Upper lobe of right lung (tissue), 1 donor: ENCODE data around the gene ANKS1A. TPM values are rescaled to one million over a fixed set of nuclear protein-coding genes. Genes with fewer than 3 reads are reported as not detected.

Experiments used
- ATAC-seq: fragments of 200-7000 bp; cut with Tn5 transposase; one replicate; pipeline ENCODE4 v1.9.1; 2020; ENCODE audit warnings: mild to moderate bottlenecking, moderate library complexity
- DNase-seq: peaks from one replicate; pipeline ENCODE4 v3.0.0-alpha.2; 2020
- H3K27ac ChIP-seq: fragments of 200-600 bp; one replicate; pipeline ENCODE4 v1.8.0; 2022
- H3K27me3 ChIP-seq: fragments of 200-600 bp; one replicate; pipeline ENCODE4 v1.8.0; 2022; ENCODE audit warnings: mild to moderate bottlenecking
- H3K36me3 ChIP-seq: fragments of 200-600 bp; one replicate; pipeline ENCODE4 v1.8.0; 2022
- H3K4me1 ChIP-seq: fragments of 200-600 bp; one replicate; pipeline ENCODE4 v1.8.0; 2022
- H3K4me3 ChIP-seq: fragments of 200-600 bp; one replicate; pipeline ENCODE4 v1.8.0; 2022; ENCODE audit warnings: mild to moderate bottlenecking
- H3K9me3 ChIP-seq: fragments of 200-600 bp; one replicate; pipeline ENCODE4 v1.8.0; 2022
- intact Hi-C: fragments of 100-400 bp; cut with DNase I; formaldehyde crosslinking; loops from one replicate; pipeline ENCODE4 v1.11.0; 2022
- total RNA-seq: library from RNA; stranded (reverse); fragmentation: NEBNext Ultra II Directional; extraction: Animal tissue kit (Norgen Biotek cat#: 25700); gene quantifications from one replicate; pipeline ENCODE4 v1.2.1, GENCODE V29; 2021
- TF ChIP-seq, protein P1 (sequence below): fragments of 200-600 bp; IDR thresholded peaks from one replicate; pipeline ENCODE4 v1.8.0; 2022; ENCODE audit warnings: antibody characterized with exemption
- donor health status: DM: no; HTN: yes; CAD: no; lungs with severe emphysema.

Gene ANKS1A
- total RNA-seq, 1 donor from 2014 or later, result 59.0 TPM

DNA sequence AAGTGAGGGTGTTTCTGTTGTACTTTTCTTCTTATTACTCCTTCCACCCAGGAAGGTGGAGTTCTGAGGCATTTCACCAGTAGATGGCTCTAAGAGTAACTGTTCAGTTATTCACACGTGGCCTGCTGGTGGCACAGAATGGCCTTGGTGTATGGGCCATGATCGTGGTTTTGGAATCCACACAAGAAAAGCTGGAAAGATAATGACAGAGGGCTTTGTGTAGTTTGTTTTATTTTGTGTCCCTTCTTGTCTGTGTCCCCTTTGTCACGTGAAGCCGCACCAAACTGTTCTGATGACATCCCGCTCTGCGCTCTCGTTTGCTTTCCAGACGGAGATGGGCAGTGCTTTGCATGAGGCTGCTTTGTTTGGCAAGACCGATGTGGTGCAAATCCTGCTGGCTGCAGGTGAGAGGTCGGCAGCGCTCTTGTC, 93.4 kb downstream of the ANKS1A start:
- TF ChIP-seq, protein P1, sequence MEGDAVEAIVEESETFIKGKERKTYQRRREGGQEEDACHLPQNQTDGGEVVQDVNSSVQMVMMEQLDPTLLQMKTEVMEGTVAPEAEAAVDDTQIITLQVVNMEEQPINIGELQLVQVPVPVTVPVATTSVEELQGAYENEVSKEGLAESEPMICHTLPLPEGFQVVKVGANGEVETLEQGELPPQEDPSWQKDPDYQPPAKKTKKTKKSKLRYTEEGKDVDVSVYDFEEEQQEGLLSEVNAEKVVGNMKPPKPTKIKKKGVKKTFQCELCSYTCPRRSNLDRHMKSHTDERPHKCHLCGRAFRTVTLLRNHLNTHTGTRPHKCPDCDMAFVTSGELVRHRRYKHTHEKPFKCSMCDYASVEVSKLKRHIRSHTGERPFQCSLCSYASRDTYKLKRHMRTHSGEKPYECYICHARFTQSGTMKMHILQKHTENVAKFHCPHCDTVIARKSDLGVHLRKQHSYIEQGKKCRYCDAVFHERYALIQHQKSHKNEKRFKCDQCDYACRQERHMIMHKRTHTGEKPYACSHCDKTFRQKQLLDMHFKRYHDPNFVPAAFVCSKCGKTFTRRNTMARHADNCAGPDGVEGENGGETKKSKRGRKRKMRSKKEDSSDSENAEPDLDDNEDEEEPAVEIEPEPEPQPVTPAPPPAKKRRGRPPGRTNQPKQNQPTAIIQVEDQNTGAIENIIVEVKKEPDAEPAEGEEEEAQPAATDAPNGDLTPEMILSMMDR, result no peak
- no peak overlapping the region for H3K27ac ChIP-seq
- peak; percentile 38 for ATAC-seq
- H3K4me3 ChIP-seq, result no peak overlapping the region
- H3K36me3 ChIP-seq, result peaks cover 48% of the 10 kb centered on the region
- intact Hi-C loops, result loop anchor here (10.0 kb wide), 1 partner anchor 262 kb away; no protein-coding TSS in a partner anchor
- no peaks in the 10 kb centered on the region for H3K9me3 ChIP-seq
- H3K27me3 ChIP-seq, result no peaks in the 10 kb centered on the region
- H3K4me1 ChIP-seq, result no peaks in the 10 kb centered on the region
- DNase-seq, result no peak

GRCh38 chr6:34984416-34984815, 95.4 kb downstream of the ANKS1A start:
- ATAC-seq (no peak), DNase-seq (no peak)
- Histone ChIP-seq H3K9me3 (no peaks in the 10 kb centered on the region), H3K4me3 (no peak overlapping the region), H3K27me3 (no peaks in the 10 kb centered on the region), H3K36me3 (peaks cover 54% of the 10 kb centered on the region), H3K4me1 (no peaks in the 10 kb centered on the region), H3K27ac (no peak overlapping the region)
- TF ChIP-seq, protein P1, result no peak
- intact Hi-C loops, result loop anchor here (10.0 kb wide), 1 partner anchor 260 kb away; no protein-coding TSS in a partner anchor

DNA sequence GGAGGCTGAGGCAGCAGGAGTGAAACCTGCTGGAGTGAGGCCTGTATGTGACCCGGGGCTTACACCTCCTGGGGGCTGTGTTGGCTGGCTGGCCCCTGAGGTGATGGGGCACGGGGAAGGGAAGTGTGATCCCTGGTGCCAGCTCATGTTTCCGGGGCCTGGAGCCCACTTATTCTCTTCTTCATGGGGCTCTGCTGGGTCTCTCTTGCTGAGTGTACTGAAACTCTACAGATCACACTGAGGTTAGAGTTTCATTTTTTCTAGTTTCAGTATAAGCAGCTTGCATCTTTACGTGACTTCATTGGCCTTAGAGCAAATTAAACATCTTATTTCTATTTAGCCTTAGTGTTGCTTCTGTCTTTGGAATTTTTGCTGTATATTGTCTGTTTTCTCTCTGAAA, 96.2 kb downstream of the ANKS1A start:
- DNase-seq (no peak), ATAC-seq (no peak)
- no peaks in the 10 kb centered on the region for H3K27me3 ChIP-seq
- H3K9me3 ChIP-seq, result no peaks in the 10 kb centered on the region
- intact Hi-C loops, result loop anchor here (5.0 to 10.0 kb wide), 2 partner anchors 157 to 260 kb away; partner anchors contain the start of gene TCP11
- no peak overlapping the region for H3K4me3 ChIP-seq
- TF ChIP-seq, protein P1, result no peak
- H3K27ac ChIP-seq, result no peak overlapping the region
- no peaks in the 10 kb centered on the region for H3K4me1 ChIP-seq
- peaks cover 58% of the 10 kb centered on the region for H3K36me3 ChIP-seq

DNA sequence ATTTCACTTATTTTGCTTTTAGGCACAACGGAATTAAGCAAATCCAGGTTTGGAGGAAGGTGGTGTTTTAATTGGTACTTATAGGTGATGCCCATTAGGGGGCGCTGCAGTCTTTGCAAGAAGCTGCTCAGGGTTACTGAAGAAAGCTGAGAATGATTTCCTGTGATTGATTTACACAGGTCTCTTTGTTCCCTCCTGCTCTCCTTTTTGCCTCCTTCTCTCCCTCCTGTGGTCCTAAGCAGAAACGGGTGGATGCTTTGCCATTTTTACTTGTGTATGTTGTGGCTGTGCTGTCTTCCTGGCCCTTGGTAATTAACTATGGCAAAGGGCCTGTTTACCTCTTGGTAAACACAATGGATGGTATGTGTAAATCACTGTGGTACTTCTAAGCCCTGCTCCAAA, 97.8 kb downstream of the ANKS1A start:
- H3K27ac ChIP-seq, result no peak overlapping the region
- ATAC-seq, result peak; percentile 92
- H3K4me3 ChIP-seq, result no peak overlapping the region
- no peaks in the 10 kb centered on the region for H3K27me3 ChIP-seq
- intact Hi-C loops, result loop anchor here (5.0 to 10.0 kb wide), 2 partner anchors 155 to 258 kb away; partner anchors contain the start of gene TCP11
- H3K9me3 ChIP-seq, result no peaks in the 10 kb centered on the region
- DNase-seq, result peak; percentile 66
- TF ChIP-seq, protein P1, result peak; percentile 84
- no peaks in the 10 kb centered on the region for H3K4me1 ChIP-seq
- H3K36me3 ChIP-seq, result peaks cover 64% of the 10 kb centered on the region

GRCh38 chr6:34987506-34987905, 98.5 kb downstream of the ANKS1A start:
- Histone ChIP-seq H3K9me3 (no peaks in the 10 kb centered on the region), H3K36me3 (peaks cover 64% of the 10 kb centered on the region), H3K27ac (no peak overlapping the region), H3K4me1 (no peaks in the 10 kb centered on the region), H3K4me3 (no peak overlapping the region), H3K27me3 (no peaks in the 10 kb centered on the region)
- TF ChIP-seq, protein P1, result no peak
- intact Hi-C loops, result loop anchor here (5.0 to 10.0 kb wide), 2 partner anchors 155 to 257 kb away; partner anchors contain the start of gene TCP11
- no peak for DNase-seq
- ATAC-seq, result no peak
